ENCODE data around the gene TGFBRAP1. TPM values are rescaled to one million over a fixed set of nuclear protein-coding genes. Genes with fewer than 3 reads are reported as not detected.

Gene TGFBRAP1
- total RNA-seq, 1 experiment from 2014 or later: 24.8 TPM

GRCh38 chr2:105279126-105279525 is 50.4 kb downstream of the TGFBRAP1 start:
- Histone ChIP-seq H3K27ac (ENCODE audit: low read depth, low read length, poor library complexity, severe bottlenecking) (no peak overlapping the region), H3K4me3 (ENCODE audit: low read depth, low read length, poor library complexity, severe bottlenecking) (no peak overlapping the region), H3K4me1 (ENCODE audit: insufficient read depth, low read length, poor library complexity, severe bottlenecking) (no peaks in the 10 kb centered on the region), H3K36me3 (ENCODE audit: insufficient read depth, low read length, poor library complexity, severe bottlenecking) (peaks cover 34% of the 10 kb centered on the region), H3K27me3 (replicated peaks; ENCODE audit: insufficient read depth, low read depth, low read length, poor library complexity) (no peaks in the 10 kb centered on the region), H3K9me3 (ENCODE audit: low read depth, low read length, poor library complexity, severe bottlenecking) (no peaks in the 10 kb centered on the region)
- TF ChIP-seq CTCF (conservative IDR thresholded peaks at IDR 0.05; ENCODE audit: low read depth, low read length): no peak
- no peak for TF ChIP-seq EZH2 (IDR thresholded peaks at IDR 0.05; ENCODE audit: borderline replicate concordance, low read depth, low read length, poor library complexity, severe bottlenecking)
- no peak for DNase-seq (ENCODE audit: low spot score)
- no TSS peak for BruUV-seq (replicated peaks)
- CTCF ChIA-PET: no interaction called here
- intact Hi-C loops (cut with micrococcal nuclease; ENCODE audit: unreplicated experiment): no loop called here
- POLR2A ChIA-PET (ENCODE audit: low non-redundant PET): no interaction called here

- H3K27me3 ChIP-seq (replicated peaks; ENCODE audit: insufficient read depth, low read depth, low read length, poor library complexity): no peaks in the 10 kb centered on the region
- H3K4me3 ChIP-seq (ENCODE audit: low read depth, low read length, poor library complexity, severe bottlenecking): no peak overlapping the region
- BruUV-seq (replicated peaks): no TSS peak
- POLR2A ChIA-PET (ENCODE audit: low non-redundant PET): no interaction called here
- H3K4me1 ChIP-seq (ENCODE audit: insufficient read depth, low read length, poor library complexity, severe bottlenecking): no peaks in the 10 kb centered on the region
- H3K36me3 ChIP-seq (ENCODE audit: insufficient read depth, low read length, poor library complexity, severe bottlenecking): peaks cover 34% of the 10 kb centered on the region
- no peak overlapping the region for H3K27ac ChIP-seq (ENCODE audit: low read depth, low read length, poor library complexity, severe bottlenecking)
- TF ChIP-seq CTCF (conservative IDR thresholded peaks at IDR 0.05; ENCODE audit: low read depth, low read length): no peak
- no peak for TF ChIP-seq EZH2 (IDR thresholded peaks at IDR 0.05; ENCODE audit: borderline replicate concordance, low read depth, low read length, poor library complexity, severe bottlenecking)
- intact Hi-C loops (cut with micrococcal nuclease; ENCODE audit: unreplicated experiment): no loop called here
- CTCF ChIA-PET: no interaction called here
- no peak for DNase-seq (ENCODE audit: low spot score)
- no peaks in the 10 kb centered on the region for H3K9me3 ChIP-seq (ENCODE audit: low read depth, low read length, poor library complexity, severe bottlenecking)
Observed at GRCh38 chr2:105278654-105279053, 50.9 kb downstream of the TGFBRAP1 start.

DNA sequence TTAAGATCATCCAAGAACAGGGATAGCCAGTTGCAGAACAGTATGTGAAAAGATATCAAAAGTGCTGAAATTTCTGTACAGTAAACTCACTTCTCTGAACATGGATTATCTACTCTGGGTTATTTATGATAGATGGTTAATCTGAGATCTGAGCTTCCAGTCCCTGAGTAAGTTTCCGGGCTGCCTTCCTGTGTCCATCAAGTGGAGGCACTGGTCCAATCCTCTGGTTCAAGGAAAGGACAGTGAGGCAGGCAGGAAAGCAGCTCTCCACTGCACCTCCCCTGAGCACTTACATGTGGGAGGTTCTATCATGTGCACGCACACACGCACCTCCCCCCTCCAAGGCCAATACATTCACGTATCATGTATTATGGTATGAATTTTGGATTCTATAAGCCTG is 55.5 kb downstream of the TGFBRAP1 start:
- CTCF ChIA-PET: no interaction called here
- Histone ChIP-seq H3K4me1 (ENCODE audit: insufficient read depth, low read length, poor library complexity, severe bottlenecking) (no peaks in the 10 kb centered on the region), H3K27me3 (replicated peaks; ENCODE audit: insufficient read depth, low read depth, low read length, poor library complexity) (no peaks in the 10 kb centered on the region), H3K9me3 (ENCODE audit: low read depth, low read length, poor library complexity, severe bottlenecking) (no peaks in the 10 kb centered on the region), H3K36me3 (ENCODE audit: insufficient read depth, low read length, poor library complexity, severe bottlenecking) (peaks cover 25% of the 10 kb centered on the region), H3K27ac (ENCODE audit: low read depth, low read length, poor library complexity, severe bottlenecking) (no peak overlapping the region), H3K4me3 (ENCODE audit: low read depth, low read length, poor library complexity, severe bottlenecking) (no peak overlapping the region)
- POLR2A ChIA-PET (ENCODE audit: low non-redundant PET): no interaction called here
- TF ChIP-seq CTCF (conservative IDR thresholded peaks at IDR 0.05; ENCODE audit: low read depth, low read length) (no peak), EZH2 (IDR thresholded peaks at IDR 0.05; ENCODE audit: borderline replicate concordance, low read depth, low read length, poor library complexity, severe bottlenecking) (no peak)
- DNase-seq (ENCODE audit: low spot score): no peak
- no TSS peak for BruUV-seq (replicated peaks)
- intact Hi-C loops (cut with micrococcal nuclease; ENCODE audit: unreplicated experiment): no loop called here
